H1 (cell line): Measurements from ENCODE around the gene ASTN2. TPM values are rescaled to one million over a fixed set of nuclear protein-coding genes. Genes with fewer than 3 reads are reported as not detected.

Experiments used
- CTBP2 ChIP-seq: IDR thresholded peaks from 2 replicates; pipeline ENCODE4 v1.7.0; 2011; ENCODE audit warnings: borderline replicate concordance, mild to moderate bottlenecking, moderate library complexity, mixed read lengths, low read length; ENCODE audit not compliant: insufficient read depth, insufficient read length
- HDAC2 ChIP-seq, 2 experiments: fragments of 300-600 bp in 1 of 2; sonication (generic) in 1 of 2; IDR thresholded peaks; 2 replicates each; pipeline ENCODE4 v1.6.1; 2011 to 2012; ENCODE audit warnings: low read depth in 2 of 2, low read length in 2 of 2, mild to moderate bottlenecking in 2 of 2, moderate library complexity in 2 of 2, borderline replicate concordance in 1 of 2, inconsistent platforms in 1 of 2
- JUND ChIP-seq: IDR thresholded peaks from 2 replicates; pipeline ENCODE4 v1.6.1; 2011; ENCODE audit warnings: mild to moderate bottlenecking, improper control_type of control experiment, low read length
- MAFK ChIP-seq: IDR thresholded peaks from 2 replicates; pipeline ENCODE4 v1.6.1; 2012; ENCODE audit warnings: low read depth, mild to moderate bottlenecking, improper control_type of control experiment, low read length
- POU5F1 ChIP-seq: IDR thresholded peaks from 2 replicates; pipeline ENCODE4 v1.6.1; 2011; ENCODE audit warnings: low read depth, mild to moderate bottlenecking, low read length, moderate library complexity
- TAF1 ChIP-seq: IDR thresholded peaks from 2 replicates; pipeline ENCODE4 v1.6.1; 2011; ENCODE audit warnings: mild to moderate bottlenecking, low read depth, low read length
- TEAD4 ChIP-seq: IDR thresholded peaks from 2 replicates; pipeline ENCODE4 v1.6.1; 2012; ENCODE audit warnings: low read depth, low read length, inconsistent platforms, mixed read lengths
- polyA plus RNA-seq, 7 experiments: library from polyadenylated mRNA; depleted of rRNA in 3 of 7; stranded (reverse) in 5 of 7; unstranded in 2 of 7; fragments of >200 nt in 5 of 7; fragments of 200-250 nt in 2 of 7; gene quantifications; 1 replicate in 5 of 7; 2 replicates in 1 of 7; 4 replicates in 1 of 7; pipeline versions ENCODE4 v1.2.1 to v1.2.3, GENCODE V29; 2011 to 2013; ENCODE audit warnings: missing spikeins in 2 of 7, mixed read lengths in 2 of 7
- total RNA-seq: library from RNA; stranded (reverse); fragmentation: NEBNext Ultra II Directional; extraction: Animal tissue kit (Norgen Biotek cat#: 25700); gene quantifications from 2 replicates; pipeline ENCODE4 v1.2.1, GENCODE V29; 2021
- TF ChIP-seq, protein P1 (sequence below): fragments of 300-600 bp; sonication (generic); IDR thresholded peaks from 2 replicates; pipeline ENCODE4 v1.7.1; 2012; ENCODE audit warnings: low read length, moderate library complexity, mild to moderate bottlenecking, inconsistent platforms; ENCODE audit not compliant: insufficient replicate concordance

ASTN2 gene
- total and polyA plus RNA-seq, 2 of the 8 experiments (the other 6 are each of a cell fraction or from before 2014, with no cell fraction given): 8.2 to 13.7 TPM

DNA sequence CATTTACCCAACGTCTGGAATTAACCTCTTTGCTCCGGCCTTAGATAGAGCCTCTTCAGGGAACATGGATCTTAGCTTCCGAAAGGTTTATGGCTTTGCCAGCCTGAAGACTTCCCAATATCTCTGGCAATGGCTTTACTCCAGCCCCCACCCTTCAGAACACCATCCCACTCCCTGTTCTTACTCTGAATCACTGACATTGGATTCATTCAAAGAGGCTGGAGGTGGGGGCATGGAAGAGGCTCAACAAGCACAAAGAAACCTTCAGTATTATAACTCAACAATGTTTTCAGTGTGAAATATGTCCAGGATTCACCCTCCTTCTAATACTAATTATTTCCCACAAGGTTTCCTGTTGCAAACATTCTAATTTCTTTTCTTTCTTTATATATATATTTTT, 91.5 kb downstream of the ASTN2 start (continued):
- TF ChIP-seq, protein P1, sequence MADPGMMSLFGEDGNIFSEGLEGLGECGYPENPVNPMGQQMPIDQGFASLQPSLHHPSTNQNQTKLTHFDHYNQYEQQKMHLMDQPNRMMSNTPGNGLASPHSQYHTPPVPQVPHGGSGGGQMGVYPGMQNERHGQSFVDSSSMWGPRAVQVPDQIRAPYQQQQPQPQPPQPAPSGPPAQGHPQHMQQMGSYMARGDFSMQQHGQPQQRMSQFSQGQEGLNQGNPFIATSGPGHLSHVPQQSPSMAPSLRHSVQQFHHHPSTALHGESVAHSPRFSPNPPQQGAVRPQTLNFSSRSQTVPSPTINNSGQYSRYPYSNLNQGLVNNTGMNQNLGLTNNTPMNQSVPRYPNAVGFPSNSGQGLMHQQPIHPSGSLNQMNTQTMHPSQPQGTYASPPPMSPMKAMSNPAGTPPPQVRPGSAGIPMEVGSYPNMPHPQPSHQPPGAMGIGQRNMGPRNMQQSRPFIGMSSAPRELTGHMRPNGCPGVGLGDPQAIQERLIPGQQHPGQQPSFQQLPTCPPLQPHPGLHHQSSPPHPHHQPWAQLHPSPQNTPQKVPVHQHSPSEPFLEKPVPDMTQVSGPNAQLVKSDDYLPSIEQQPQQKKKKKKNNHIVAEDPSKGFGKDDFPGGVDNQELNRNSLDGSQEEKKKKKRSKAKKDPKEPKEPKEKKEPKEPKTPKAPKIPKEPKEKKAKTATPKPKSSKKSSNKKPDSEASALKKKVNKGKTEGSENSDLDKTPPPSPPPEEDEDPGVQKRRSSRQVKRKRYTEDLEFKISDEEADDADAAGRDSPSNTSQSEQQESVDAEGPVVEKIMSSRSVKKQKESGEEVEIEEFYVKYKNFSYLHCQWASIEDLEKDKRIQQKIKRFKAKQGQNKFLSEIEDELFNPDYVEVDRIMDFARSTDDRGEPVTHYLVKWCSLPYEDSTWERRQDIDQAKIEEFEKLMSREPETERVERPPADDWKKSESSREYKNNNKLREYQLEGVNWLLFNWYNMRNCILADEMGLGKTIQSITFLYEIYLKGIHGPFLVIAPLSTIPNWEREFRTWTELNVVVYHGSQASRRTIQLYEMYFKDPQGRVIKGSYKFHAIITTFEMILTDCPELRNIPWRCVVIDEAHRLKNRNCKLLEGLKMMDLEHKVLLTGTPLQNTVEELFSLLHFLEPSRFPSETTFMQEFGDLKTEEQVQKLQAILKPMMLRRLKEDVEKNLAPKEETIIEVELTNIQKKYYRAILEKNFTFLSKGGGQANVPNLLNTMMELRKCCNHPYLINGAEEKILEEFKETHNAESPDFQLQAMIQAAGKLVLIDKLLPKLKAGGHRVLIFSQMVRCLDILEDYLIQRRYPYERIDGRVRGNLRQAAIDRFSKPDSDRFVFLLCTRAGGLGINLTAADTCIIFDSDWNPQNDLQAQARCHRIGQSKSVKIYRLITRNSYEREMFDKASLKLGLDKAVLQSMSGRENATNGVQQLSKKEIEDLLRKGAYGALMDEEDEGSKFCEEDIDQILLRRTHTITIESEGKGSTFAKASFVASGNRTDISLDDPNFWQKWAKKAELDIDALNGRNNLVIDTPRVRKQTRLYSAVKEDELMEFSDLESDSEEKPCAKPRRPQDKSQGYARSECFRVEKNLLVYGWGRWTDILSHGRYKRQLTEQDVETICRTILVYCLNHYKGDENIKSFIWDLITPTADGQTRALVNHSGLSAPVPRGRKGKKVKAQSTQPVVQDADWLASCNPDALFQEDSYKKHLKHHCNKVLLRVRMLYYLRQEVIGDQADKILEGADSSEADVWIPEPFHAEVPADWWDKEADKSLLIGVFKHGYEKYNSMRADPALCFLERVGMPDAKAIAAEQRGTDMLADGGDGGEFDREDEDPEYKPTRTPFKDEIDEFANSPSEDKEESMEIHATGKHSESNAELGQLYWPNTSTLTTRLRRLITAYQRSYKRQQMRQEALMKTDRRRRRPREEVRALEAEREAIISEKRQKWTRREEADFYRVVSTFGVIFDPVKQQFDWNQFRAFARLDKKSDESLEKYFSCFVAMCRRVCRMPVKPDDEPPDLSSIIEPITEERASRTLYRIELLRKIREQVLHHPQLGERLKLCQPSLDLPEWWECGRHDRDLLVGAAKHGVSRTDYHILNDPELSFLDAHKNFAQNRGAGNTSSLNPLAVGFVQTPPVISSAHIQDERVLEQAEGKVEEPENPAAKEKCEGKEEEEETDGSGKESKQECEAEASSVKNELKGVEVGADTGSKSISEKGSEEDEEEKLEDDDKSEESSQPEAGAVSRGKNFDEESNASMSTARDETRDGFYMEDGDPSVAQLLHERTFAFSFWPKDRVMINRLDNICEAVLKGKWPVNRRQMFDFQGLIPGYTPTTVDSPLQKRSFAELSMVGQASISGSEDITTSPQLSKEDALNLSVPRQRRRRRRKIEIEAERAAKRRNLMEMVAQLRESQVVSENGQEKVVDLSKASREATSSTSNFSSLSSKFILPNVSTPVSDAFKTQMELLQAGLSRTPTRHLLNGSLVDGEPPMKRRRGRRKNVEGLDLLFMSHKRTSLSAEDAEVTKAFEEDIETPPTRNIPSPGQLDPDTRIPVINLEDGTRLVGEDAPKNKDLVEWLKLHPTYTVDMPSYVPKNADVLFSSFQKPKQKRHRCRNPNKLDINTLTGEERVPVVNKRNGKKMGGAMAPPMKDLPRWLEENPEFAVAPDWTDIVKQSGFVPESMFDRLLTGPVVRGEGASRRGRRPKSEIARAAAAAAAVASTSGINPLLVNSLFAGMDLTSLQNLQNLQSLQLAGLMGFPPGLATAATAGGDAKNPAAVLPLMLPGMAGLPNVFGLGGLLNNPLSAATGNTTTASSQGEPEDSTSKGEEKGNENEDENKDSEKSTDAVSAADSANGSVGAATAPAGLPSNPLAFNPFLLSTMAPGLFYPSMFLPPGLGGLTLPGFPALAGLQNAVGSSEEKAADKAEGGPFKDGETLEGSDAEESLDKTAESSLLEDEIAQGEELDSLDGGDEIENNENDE: no peak
- TF ChIP-seq TAF1: no peak
- TF ChIP-seq HDAC2 (IDR thresholded peaks at IDR 0.05; ENCODE audit: borderline replicate concordance in 1 of 2, low read depth in 2 of 2, low read length in 2 of 2): no peak
- no peak for TF ChIP-seq POU5F1
- no peak for TF ChIP-seq TEAD4
- no peak for TF ChIP-seq MAFK
- no peak for TF ChIP-seq CTBP2
- TF ChIP-seq JUND: no peak
